Panc1 (cell line): ENCODE results near the gene ZNF189. TPM values are rescaled to one million over a fixed set of nuclear protein-coding genes. Genes with fewer than 3 reads are reported as not detected.

Source experiments
- ATAC-seq: fragments of 200-7000 bp; cut with Tn5 transposase; 2 replicates; pipeline ENCODE4 v1.9.1; 2020; ENCODE audit warnings: mild to moderate bottlenecking, moderate library complexity
- BruUV-seq: library from RNA; stranded (reverse); fragments of 400-500 nt; replicated peaks from 2 replicates; lab custom pipeline; 2021; lab: Mats Ljungman, UMichigan
- CTCF ChIA-PET: fragments of 300-600 bp; sonication (Branson Sonifier 250); formaldehyde crosslinking; loops from one replicate; lab custom pipeline; 2022; ENCODE audit warnings: antibody characterized with exemption; lab: Charles Lee
- POLR2A ChIA-PET: fragments of 300-600 bp; sonication (Branson Sonifier 250); formaldehyde crosslinking; loops from one replicate; lab custom pipeline; 2022; ENCODE audit warnings: antibody characterized with exemption; lab: Charles Lee
- DNase-seq: peaks from one replicate; pipeline ENCODE4 v3.0.0-alpha.2; 2010; ENCODE audit warnings: low read depth, low spot score
- H3K27ac ChIP-seq: 2 replicates; pipeline ENCODE4 v1.5.1; 2011; ENCODE audit warnings: mild to moderate bottlenecking, low read length, inconsistent platforms
- H3K27me3 ChIP-seq: fragments of 200-500 bp; sonication (Bioruptor generic); 2 replicates; pipeline ENCODE4 v1.6.0; 2014; ENCODE audit warnings: low read length, inconsistent platforms; ENCODE audit not compliant: control insufficient read depth, insufficient read depth
- H3K36me3 ChIP-seq: fragments of 200-500 bp; sonication (Bioruptor generic); 2 replicates; pipeline ENCODE4 v1.5.1; 2014; ENCODE audit warnings: inconsistent platforms, mild to moderate bottlenecking, low read length, moderate library complexity; ENCODE audit not compliant: control insufficient read depth, insufficient read depth
- H3K4me1 ChIP-seq: 2 replicates; pipeline ENCODE4 v1.5.1; 2011; ENCODE audit warnings: inconsistent platforms, mild to moderate bottlenecking, low read length, moderate library complexity; ENCODE audit not compliant: control insufficient read depth, insufficient read depth
- H3K4me3 ChIP-seq, 2 experiments: 2 replicates each; pipeline ENCODE4 v1.5.1; 2011 to 2012; ENCODE audit warnings: low read depth in 2 of 2, low read length in 2 of 2, mild to moderate bottlenecking in 2 of 2, inconsistent platforms in 1 of 2, moderate library complexity in 1 of 2
- H3K9me3 ChIP-seq: fragments of 200-500 bp; sonication (Bioruptor generic); 2 replicates; pipeline ENCODE4 v1.5.1; 2014; ENCODE audit warnings: low read depth, mild to moderate bottlenecking, inconsistent platforms, low read length, moderate library complexity; ENCODE audit not compliant: control insufficient read depth, insufficient read depth
- POLR2AphosphoS5 ChIP-seq: IDR thresholded peaks from 2 replicates; pipeline ENCODE4 v1.6.1; 2012; ENCODE audit warnings: mild to moderate bottlenecking, low read depth, low read length, moderate library complexity
- SIN3A ChIP-seq: IDR thresholded peaks from 2 replicates; pipeline ENCODE4 v1.6.1; 2012; ENCODE audit warnings: low read depth, mild to moderate bottlenecking, low read length, moderate library complexity, borderline replicate concordance; ENCODE audit not compliant: insufficient read depth
- TCF7L2 ChIP-seq: IDR thresholded peaks from 2 replicates; pipeline ENCODE4 v1.6.1; 2011; ENCODE audit warnings: mild to moderate bottlenecking, low read depth, low read length, inconsistent platforms
- in situ Hi-C: cut with HindIII; loops from 2 replicates; pipeline ENCODE4 v1.10.0; 2016; ENCODE audit warnings: low sequenced_read_pairs, low pct_unique_long_range_greater_than_20kb
- intact Hi-C: fragments of 100-400 bp; cut with micrococcal nuclease; formaldehyde crosslinking; loops from one replicate; pipeline ENCODE4 v1.10.0; 2022; ENCODE audit not compliant: unreplicated experiment
- total RNA-seq: library from RNA; stranded (reverse); gene quantifications from one replicate; pipeline ENCODE4 v1.2.1, GENCODE V29; 2021; ENCODE audit not compliant: unreplicated experiment
- TF ChIP-seq, protein P1 (sequence below), 2 experiments: IDR thresholded peaks; 2 replicates each; pipeline ENCODE4 v1.6.1; 2011 to 2012; ENCODE audit warnings: low read depth in 2 of 2, control low read depth in 1 of 2, low read length in 1 of 2, mild to moderate bottlenecking in 1 of 2, moderate library complexity in 1 of 2; ENCODE audit not compliant: insufficient read depth in 1 of 2
- TF ChIP-seq, protein P2 (sequence below): fragments of 450-650 bp; IDR thresholded peaks from 2 replicates; pipeline ENCODE4 v1.5.1; 2017; ENCODE audit warnings: mild to moderate bottlenecking

ZNF189 gene
- total RNA-seq, 1 experiment from 2014 or later = 7.0 TPM

DNA sequence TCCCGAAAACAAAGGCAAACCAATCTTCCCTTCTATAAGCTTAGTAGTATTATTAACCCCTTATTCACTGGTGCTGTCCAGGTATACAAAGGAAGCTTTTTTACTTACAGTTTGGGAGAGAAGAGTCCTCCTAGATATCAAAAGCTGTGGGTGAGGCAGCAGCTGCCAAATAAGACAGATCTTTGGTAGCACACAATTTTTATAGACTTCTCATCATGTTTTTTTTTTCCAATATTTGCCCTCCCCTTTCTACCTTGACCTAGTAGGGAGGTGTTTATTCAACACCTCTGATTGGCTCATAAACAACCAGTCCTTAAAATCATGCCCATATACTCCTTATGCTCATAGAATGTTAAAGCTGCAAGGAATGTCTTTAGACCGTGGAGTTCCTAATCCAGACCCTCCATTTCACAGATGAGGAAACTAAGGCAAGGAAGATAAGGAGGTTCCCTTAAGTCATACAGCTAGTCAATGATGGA, 37.0 kb downstream of the ZNF189 start, which contains the start of gene ALDOB:
Gene ALDOB, minus strand, starts transcription at position 174 of the 479 bp plus-strand sequence. CDS start 4,887 bp downstream, outside the sequence.
- CTCF ChIA-PET = no interaction called here
- no peak for ATAC-seq
- POLR2A ChIA-PET = no interaction called here

DNA sequence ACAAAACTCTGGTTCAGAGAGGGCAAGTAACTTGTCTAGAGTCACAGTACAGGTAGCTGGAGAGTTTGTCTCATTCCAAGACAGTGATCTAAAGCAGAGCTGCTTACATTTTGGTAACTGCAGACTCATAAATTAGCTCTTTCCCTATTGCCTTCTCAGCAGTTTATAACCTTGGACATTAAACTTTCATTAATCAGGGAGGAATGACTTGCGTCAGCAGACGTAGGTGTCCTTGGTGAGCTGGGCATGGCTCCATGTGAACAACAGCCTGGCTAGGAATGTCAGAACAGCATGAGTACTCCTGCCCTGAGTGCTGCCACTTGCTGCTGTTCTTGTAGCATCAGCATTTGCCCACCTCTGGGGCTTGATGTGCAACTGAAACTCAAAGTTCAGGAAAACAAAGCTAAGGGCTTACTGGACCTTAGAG, 39.2 kb downstream of the ZNF189 start:
- Histone ChIP-seq H3K27me3 (peaks cover 5% of the 10 kb centered on the region; the same call in 1 of the 2 replicates), H3K27ac (no peak overlapping the region), H3K4me1 (no peaks in the 10 kb centered on the region), H3K4me3 (no peak overlapping the region), H3K36me3 (no peaks in the 10 kb centered on the region), H3K9me3 (no peaks in the 10 kb centered on the region)
- ATAC-seq (no peak), DNase-seq (no peak)
- TF ChIP-seq, protein P1, sequence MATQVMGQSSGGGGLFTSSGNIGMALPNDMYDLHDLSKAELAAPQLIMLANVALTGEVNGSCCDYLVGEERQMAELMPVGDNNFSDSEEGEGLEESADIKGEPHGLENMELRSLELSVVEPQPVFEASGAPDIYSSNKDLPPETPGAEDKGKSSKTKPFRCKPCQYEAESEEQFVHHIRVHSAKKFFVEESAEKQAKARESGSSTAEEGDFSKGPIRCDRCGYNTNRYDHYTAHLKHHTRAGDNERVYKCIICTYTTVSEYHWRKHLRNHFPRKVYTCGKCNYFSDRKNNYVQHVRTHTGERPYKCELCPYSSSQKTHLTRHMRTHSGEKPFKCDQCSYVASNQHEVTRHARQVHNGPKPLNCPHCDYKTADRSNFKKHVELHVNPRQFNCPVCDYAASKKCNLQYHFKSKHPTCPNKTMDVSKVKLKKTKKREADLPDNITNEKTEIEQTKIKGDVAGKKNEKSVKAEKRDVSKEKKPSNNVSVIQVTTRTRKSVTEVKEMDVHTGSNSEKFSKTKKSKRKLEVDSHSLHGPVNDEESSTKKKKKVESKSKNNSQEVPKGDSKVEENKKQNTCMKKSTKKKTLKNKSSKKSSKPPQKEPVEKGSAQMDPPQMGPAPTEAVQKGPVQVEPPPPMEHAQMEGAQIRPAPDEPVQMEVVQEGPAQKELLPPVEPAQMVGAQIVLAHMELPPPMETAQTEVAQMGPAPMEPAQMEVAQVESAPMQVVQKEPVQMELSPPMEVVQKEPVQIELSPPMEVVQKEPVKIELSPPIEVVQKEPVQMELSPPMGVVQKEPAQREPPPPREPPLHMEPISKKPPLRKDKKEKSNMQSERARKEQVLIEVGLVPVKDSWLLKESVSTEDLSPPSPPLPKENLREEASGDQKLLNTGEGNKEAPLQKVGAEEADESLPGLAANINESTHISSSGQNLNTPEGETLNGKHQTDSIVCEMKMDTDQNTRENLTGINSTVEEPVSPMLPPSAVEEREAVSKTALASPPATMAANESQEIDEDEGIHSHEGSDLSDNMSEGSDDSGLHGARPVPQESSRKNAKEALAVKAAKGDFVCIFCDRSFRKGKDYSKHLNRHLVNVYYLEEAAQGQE (IDR thresholded peaks at IDR 0.05; ENCODE audit: insufficient read depth in 1 of 2, low read depth in 2 of 2, low read length in 1 of 2) = no peak
- TF ChIP-seq POLR2AphosphoS5 = no peak
- TF ChIP-seq SIN3A = no peak
- TF ChIP-seq, protein P2, sequence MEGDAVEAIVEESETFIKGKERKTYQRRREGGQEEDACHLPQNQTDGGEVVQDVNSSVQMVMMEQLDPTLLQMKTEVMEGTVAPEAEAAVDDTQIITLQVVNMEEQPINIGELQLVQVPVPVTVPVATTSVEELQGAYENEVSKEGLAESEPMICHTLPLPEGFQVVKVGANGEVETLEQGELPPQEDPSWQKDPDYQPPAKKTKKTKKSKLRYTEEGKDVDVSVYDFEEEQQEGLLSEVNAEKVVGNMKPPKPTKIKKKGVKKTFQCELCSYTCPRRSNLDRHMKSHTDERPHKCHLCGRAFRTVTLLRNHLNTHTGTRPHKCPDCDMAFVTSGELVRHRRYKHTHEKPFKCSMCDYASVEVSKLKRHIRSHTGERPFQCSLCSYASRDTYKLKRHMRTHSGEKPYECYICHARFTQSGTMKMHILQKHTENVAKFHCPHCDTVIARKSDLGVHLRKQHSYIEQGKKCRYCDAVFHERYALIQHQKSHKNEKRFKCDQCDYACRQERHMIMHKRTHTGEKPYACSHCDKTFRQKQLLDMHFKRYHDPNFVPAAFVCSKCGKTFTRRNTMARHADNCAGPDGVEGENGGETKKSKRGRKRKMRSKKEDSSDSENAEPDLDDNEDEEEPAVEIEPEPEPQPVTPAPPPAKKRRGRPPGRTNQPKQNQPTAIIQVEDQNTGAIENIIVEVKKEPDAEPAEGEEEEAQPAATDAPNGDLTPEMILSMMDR = no peak
- no peak for TF ChIP-seq TCF7L2
- BruUV-seq = no TSS peak
- ChIA-PET CTCF (no interaction called here), POLR2A (no interaction called here)
- intact Hi-C loops = no loop called here
- in situ Hi-C loops = no loop called here

More for the DNA sequence above, 37.0 kb downstream of the ZNF189 start, which contains the start of gene ALDOB:
- no TSS peak for BruUV-seq
- TF ChIP-seq TCF7L2 (no peak), POLR2AphosphoS5 (no peak), SIN3A (no peak)
- TF ChIP-seq, protein P1 (IDR thresholded peaks at IDR 0.05; ENCODE audit: insufficient read depth in 1 of 2, low read depth in 2 of 2, low read length in 1 of 2) = no peak
- TF ChIP-seq, protein P2 = no peak
- intact Hi-C loops (no loop called here), in situ Hi-C loops (no loop called here)
- Histone ChIP-seq H3K4me3 (no peak within 1 kb of the TSS), H3K9me3 (no peaks in the 10 kb centered on the region), H3K27ac (no peak within 1 kb of the TSS), H3K36me3 (no peaks in the 10 kb centered on the region), H3K4me1 (no peaks in the 10 kb centered on the region), H3K27me3 (peaks cover 5% of the 10 kb centered on the region; the same call in 1 of the 2 replicates)
- no peak for DNase-seq
